NCI-H524 treated with DMSO at 0.1 percent for 48 hours (cell line): ENCODE measurements around the gene TMEM150B.

ENCODE experiments used
- DNase-seq: peaks from one replicate; lab custom pipeline; 2025; lab: John Stamatoyannopoulos, UW

Gene TMEM150B

GRCh38 chr19:55278391-55279135, 46.6 kb downstream of the TMEM150B start:
- no peak for DNase-seq

- DNase-seq = no peak
Observed at GRCh38 chr19:55277494-55277893, 47.6 kb downstream of the TMEM150B start.

- DNase-seq = no peak
Observed at GRCh38 chr19:55276720-55277430, 48.3 kb downstream of the TMEM150B start.

GRCh38 chr19:55275851-55276719, 49.1 kb downstream of the TMEM150B start:
- DNase-seq = no peak

DNA sequence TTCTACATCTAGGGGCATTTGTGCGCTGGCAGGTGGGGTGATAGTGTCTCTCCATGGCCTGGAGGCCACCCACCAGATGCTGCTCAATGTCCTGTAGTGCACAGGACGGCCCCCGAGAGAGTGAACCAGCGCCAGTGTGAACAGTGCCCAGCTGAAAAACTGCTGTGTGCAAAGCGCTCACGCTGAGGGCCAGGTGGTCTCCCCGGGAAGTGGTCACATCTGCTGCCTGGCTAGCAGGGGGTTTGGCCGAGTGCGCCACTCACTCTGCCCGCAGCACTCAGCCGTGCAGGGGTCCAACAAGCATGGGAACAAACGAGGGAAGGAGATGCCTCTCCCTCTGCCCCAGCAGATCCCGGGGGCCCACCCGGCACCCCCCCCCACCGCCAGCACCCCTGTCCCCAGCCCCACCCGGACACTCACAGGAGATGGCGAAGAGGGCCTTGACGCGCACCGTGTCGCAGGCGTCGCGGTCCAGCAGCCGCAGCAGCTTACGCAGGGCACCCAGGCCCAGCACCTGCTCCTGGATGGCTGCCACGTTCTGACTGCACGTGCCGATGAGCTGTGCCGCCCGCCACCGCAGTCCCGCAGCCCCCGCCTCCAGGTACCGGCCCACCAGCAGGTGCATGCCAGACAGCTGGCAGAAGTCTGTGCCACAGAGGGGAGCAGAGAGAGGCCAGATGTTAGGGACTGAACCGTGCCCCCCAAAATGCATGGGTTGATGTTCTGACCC, 51.0 kb downstream of the TMEM150B start:
- no peak for DNase-seq

GRCh38 chr19:55272142-55272541, 53.0 kb downstream of the TMEM150B start:
- DNase-seq = no peak

DNA sequence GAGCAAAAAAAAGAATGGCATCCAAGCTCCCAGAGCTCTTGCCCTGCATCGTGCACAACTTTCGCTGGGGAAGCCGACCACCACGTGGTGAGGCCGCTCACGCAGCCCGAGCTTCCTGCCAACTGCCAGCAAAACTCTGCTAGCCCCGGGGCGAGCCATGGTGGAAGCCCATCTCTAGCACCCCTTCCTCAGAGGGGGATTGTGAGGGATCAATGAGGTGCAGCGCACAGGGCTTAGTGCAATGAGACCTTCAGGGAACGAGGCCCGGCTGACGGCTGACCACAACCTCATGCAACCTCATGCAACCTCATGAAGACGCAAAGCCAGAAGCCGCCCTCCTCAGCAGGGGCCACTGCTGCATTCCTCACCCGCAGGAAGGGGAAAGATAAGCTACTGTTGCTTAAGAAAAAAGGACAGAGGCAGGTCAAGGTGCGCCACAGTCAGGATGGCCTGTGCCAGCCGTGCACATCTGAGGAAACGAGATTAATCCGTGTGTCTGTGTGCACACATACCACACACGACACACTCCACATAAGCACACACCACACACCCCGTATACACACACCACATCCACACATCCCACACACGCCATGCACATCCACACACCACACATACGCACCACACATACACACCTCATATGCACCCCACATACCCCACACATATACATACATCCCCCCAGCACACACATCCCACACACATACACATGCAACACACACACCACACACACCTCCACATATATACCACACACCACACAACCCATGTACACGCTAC, 54.8 kb downstream of the TMEM150B start:
- no peak for DNase-seq

DNA sequence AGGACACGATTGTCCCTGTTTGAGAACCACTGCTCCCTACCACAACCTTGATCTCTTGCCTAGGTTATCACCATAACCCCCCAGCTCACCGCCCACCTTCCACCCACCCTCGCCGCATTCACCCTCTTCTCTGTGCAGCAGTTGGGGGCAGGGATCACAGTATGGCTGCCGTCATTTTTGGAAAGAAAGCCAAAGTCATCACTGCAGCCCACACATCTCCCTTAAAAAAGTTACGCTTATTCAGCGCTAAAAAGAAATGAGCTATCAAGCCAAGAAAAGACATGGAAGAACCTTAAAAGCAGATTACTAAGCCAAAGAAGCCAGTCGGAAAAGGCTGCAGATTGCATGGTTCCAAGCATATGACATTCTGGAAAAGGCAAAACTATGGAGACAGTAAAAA, 55.8 kb downstream of the TMEM150B start:
- DNase-seq = no peak

DNA sequence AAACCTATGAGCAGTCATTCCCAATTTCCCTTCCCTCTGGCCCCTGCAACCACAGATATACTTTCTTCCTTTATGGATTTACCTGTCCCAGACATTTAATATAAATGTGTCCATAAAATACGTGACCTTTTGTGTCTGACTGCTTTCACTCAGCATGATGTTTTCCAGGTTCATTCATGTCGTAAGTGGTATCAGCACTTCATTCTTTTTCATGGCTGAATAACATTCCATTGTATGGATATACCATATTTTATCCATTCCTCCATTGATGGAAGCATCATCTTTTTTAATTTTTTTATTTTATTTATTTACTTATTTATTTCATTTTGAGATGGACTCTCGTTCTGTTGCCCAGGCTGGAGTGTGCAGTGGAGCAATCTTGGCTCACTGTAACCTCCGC, 58.3 kb downstream of the TMEM150B start:
- DNase-seq = no peak

GRCh38 chr19:55266404-55266803, 58.7 kb downstream of the TMEM150B start:
- no peak for DNase-seq

DNA sequence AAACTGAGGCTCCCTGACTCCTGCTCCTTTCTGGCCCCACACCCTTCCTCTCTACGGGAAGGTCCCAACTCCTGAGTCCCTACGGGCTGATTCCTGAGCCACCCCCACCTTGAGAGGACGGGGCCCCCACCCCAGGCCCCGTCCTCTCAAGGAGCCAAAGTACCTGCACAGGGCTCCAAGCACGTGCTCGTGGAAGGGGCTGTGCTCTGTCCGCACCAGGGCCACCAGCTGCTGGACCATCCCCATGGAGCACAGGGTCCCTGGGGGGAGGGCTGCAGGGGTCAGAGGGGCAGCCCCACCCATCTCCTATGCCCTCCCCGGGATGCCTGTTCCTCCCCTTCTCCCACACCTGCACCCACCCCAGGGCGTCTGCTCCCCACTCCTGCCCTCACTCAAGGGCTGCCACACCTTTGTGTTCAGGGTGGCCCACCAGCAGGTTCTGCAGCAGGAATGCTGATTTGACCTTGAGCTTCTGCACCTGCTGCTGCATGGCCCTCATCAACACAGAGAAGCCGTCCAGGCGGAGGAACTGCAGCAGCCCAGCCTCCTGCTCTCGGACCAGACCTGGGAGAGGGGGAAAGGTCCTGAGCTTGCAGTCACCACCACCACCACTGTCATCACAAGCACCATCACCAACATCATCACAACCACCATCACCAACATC, 59.3 kb downstream of the TMEM150B start:
- DNase-seq = no peak

GRCh38 chr19:55265173-55265572, 60.0 kb downstream of the TMEM150B start:
- no peak for DNase-seq

GRCh38 chr19:55264531-55264930, 60.6 kb downstream of the TMEM150B start:
- DNase-seq = no peak
